HG03558 (cell line): ENCODE results near the gene CACNA2D3.

Experiments used
- ATAC-seq: cut with Tn5 transposase; IDR thresholded peaks from one replicate; pipeline ENCODE4 v1.9.1; 2021; ENCODE audit warnings: moderate number of reproducible peaks; ENCODE audit not compliant: unreplicated experiment; ENCODE audit errors: extremely low read depth

The CACNA2D3 gene

GRCh38 chr3:54988838-54989630 lies 866.7 kb downstream of the CACNA2D3 start:
- no peak for ATAC-seq

- no peak for ATAC-seq
Measured at GRCh38 chr3:54994111-54994513, 871.8 kb downstream of the CACNA2D3 start.

- ATAC-seq, result no peak
Measured at GRCh38 chr3:54999159-54999558, 876.8 kb downstream of the CACNA2D3 start.

- ATAC-seq, result no peak
Measured at GRCh38 chr3:54999811-55000210, 877.5 kb downstream of the CACNA2D3 start.

- ATAC-seq, result no peak
Measured at GRCh38 chr3:55000546-55000945, 878.2 kb downstream of the CACNA2D3 start.

- ATAC-seq, result no peak
Measured at GRCh38 chr3:55000953-55001352, 878.6 kb downstream of the CACNA2D3 start.

- no peak for ATAC-seq
Measured at GRCh38 chr3:55002416-55002930, 880.1 kb downstream of the CACNA2D3 start.

GRCh38 chr3:55006244-55006676 lies 883.9 kb downstream of the CACNA2D3 start:
- no peak for ATAC-seq

GRCh38 chr3:55007971-55008370 lies 885.6 kb downstream of the CACNA2D3 start:
- no peak for ATAC-seq

GRCh38 chr3:55009372-55009771 lies 887.0 kb downstream of the CACNA2D3 start:
- no peak for ATAC-seq

- ATAC-seq, result no peak
Measured at GRCh38 chr3:55012091-55012490, 889.7 kb downstream of the CACNA2D3 start.

GRCh38 chr3:55013145-55013925 lies 891.0 kb downstream of the CACNA2D3 start:
- no peak for ATAC-seq

- no peak for ATAC-seq
Measured at GRCh38 chr3:55014081-55014480, 891.7 kb downstream of the CACNA2D3 start.

GRCh38 chr3:55014906-55015305 lies 892.6 kb downstream of the CACNA2D3 start:
- ATAC-seq, result no peak

GRCh38 chr3:55017876-55018275 lies 895.5 kb downstream of the CACNA2D3 start:
- no peak for ATAC-seq

GRCh38 chr3:55030938-55031337 lies 908.6 kb downstream of the CACNA2D3 start:
- ATAC-seq, result no peak

- no peak for ATAC-seq
Measured at GRCh38 chr3:55036883-55037577, 914.7 kb downstream of the CACNA2D3 start.

- ATAC-seq, result no peak
Measured at GRCh38 chr3:55042591-55042990, 920.2 kb downstream of the CACNA2D3 start.

GRCh38 chr3:55044486-55044885 lies 922.1 kb downstream of the CACNA2D3 start:
- ATAC-seq, result no peak

- no peak for ATAC-seq
Measured at GRCh38 chr3:55059027-55059629, 936.8 kb downstream of the CACNA2D3 start.
